ENCODE results near the gene NEIL3.

DNA sequence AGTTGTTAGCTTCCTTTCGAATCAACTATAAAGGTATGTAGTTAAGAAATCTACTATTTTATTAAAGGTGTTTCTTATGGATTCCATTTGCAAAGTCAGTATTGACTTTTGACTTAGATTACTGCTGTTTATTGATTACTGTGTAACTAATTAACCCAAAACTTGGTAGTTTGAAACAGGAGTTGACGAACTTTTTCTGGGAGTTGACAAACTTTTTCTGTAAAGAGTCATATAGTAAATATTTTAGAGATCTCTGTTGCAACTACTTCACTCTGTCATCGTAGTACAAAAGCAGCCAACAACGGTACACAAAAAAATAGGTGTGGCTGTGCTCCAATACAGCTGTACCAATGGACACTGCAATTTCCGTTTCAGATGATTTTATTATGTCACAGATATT, 102.3 kb downstream of the NEIL3 start:
- TF ChIP-seq, protein P1, sequence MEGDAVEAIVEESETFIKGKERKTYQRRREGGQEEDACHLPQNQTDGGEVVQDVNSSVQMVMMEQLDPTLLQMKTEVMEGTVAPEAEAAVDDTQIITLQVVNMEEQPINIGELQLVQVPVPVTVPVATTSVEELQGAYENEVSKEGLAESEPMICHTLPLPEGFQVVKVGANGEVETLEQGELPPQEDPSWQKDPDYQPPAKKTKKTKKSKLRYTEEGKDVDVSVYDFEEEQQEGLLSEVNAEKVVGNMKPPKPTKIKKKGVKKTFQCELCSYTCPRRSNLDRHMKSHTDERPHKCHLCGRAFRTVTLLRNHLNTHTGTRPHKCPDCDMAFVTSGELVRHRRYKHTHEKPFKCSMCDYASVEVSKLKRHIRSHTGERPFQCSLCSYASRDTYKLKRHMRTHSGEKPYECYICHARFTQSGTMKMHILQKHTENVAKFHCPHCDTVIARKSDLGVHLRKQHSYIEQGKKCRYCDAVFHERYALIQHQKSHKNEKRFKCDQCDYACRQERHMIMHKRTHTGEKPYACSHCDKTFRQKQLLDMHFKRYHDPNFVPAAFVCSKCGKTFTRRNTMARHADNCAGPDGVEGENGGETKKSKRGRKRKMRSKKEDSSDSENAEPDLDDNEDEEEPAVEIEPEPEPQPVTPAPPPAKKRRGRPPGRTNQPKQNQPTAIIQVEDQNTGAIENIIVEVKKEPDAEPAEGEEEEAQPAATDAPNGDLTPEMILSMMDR (IDR thresholded peaks at IDR 0.05), result no peak
- TF ChIP-seq POLR2A (IDR thresholded peaks at IDR 0.05), result no peak
